ENCODE results near the gene SSH3. TPM values are rescaled to one million over a fixed set of nuclear protein-coding genes. Genes with fewer than 3 reads are reported as not detected.

The SSH3 gene
- total RNA-seq, 1 experiment from 2014 or later: 57.8 TPM

- CTCF ChIA-PET: no interaction called here
- no peaks in the 10 kb centered on the region for H4K20me1 ChIP-seq (ENCODE audit: insufficient read depth)
- TF ChIP-seq EGR1 (IDR thresholded peaks at IDR 0.05; ENCODE audit: low read depth) (no peak), EZH2phosphoT487 (IDR thresholded peaks at IDR 0.05; ENCODE audit: borderline replicate concordance) (no peak), ATF3 (IDR thresholded peaks at IDR 0.05) (no peak), ZFX (IDR thresholded peaks at IDR 0.05) (no peak), POLR2A (IDR thresholded peaks at IDR 0.05; ENCODE audit: borderline replicate concordance, extremely low read depth, insufficient read depth, insufficient read length) (no peak), MAX (IDR thresholded peaks at IDR 0.05) (no peak), EZH2 (IDR thresholded peaks at IDR 0.05) (no peak), SIN3A (IDR thresholded peaks at IDR 0.05; ENCODE audit: low read depth) (no peak), ELF1 (IDR thresholded peaks at IDR 0.05; ENCODE audit: borderline replicate concordance, low read depth) (no peak), CTCF (IDR thresholded peaks at IDR 0.05 in 2 of 3, conservative IDR thresholded peaks at IDR 0.05 in 1 of 3; ENCODE audit: borderline replicate concordance in 1 of 3, insufficient read depth in 1 of 3, low read depth in 2 of 3, low read length in 2 of 3) (no peak), FOSL1 (IDR thresholded peaks at IDR 0.05; ENCODE audit: low read depth) (no peak), CEBPB (IDR thresholded peaks at IDR 0.05; ENCODE audit: low read depth) (no peak)
- TF ChIP-seq, protein P1, sequence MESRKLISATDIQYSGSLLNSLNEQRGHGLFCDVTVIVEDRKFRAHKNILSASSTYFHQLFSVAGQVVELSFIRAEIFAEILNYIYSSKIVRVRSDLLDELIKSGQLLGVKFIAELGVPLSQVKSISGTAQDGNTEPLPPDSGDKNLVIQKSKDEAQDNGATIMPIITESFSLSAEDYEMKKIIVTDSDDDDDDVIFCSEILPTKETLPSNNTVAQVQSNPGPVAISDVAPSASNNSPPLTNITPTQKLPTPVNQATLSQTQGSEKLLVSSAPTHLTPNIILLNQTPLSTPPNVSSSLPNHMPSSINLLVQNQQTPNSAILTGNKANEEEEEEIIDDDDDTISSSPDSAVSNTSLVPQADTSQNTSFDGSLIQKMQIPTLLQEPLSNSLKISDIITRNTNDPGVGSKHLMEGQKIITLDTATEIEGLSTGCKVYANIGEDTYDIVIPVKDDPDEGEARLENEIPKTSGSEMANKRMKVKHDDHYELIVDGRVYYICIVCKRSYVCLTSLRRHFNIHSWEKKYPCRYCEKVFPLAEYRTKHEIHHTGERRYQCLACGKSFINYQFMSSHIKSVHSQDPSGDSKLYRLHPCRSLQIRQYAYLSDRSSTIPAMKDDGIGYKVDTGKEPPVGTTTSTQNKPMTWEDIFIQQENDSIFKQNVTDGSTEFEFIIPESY (IDR thresholded peaks at IDR 0.05; ENCODE audit: extremely low read depth, insufficient replicate concordance, low read length): no peak
- peaks cover 8 to 18% of the 10 kb centered on the region in 2 experiments; a peak in 3 of 4 replicates for H3K4me1 ChIP-seq (ENCODE audit: control insufficient read depth in 1 of 2, insufficient read depth in 2 of 2, low read length in 2 of 2)
- RAD21 ChIA-PET (ENCODE audit: low non-redundant PET in 1 of 2, low total read pairs in 2 of 2, uncharacterized antibody in 2 of 2, unreplicated experiment in 2 of 2): no interaction called here
- POLR2A ChIA-PET: no interaction called here
- BruUV-seq (replicated peaks): no TSS peak
- H3K27me3 ChIP-seq (ENCODE audit: insufficient read depth, low read length): no peaks in the 10 kb centered on the region
- no peak overlapping the region for H3K4me2 ChIP-seq (ENCODE audit: low read length)
- no peak overlapping the region for H2AFZ ChIP-seq (ENCODE audit: low read depth, low read length, poor library complexity, severe bottlenecking)
- H3K4me3 ChIP-seq (replicated peaks in 1 of 2; ENCODE audit: low read depth in 1 of 2, low read length in 2 of 2): no peak overlapping the region
- peaks cover 2 to 15% of the 10 kb centered on the region in 2 experiments; a peak in 1 of 4 replicates for H3K36me3 ChIP-seq (ENCODE audit: control insufficient read depth in 1 of 2, insufficient read depth in 2 of 2, low read length in 2 of 2)
- no peak overlapping the region for H3K27ac ChIP-seq (ENCODE audit: low read depth, low read length)
- H3K79me2 ChIP-seq (ENCODE audit: insufficient read depth, low read length): peaks cover 74% of the 10 kb centered on the region
- no peaks in the 10 kb centered on the region for H3K9me3 ChIP-seq (ENCODE audit: control insufficient read depth in 1 of 2, insufficient read depth in 1 of 2, low read depth in 1 of 2, low read length in 2 of 2)
- no peak for ATAC-seq
- H3K9me2 ChIP-seq (ENCODE audit: insufficient read depth): no peaks in the 10 kb centered on the region
- DNase-seq (ENCODE audit: low read depth, low spot score): no peak
- intact Hi-C loops (cut with micrococcal nuclease): no loop called here
- H3K9ac ChIP-seq (ENCODE audit: low read length): no peak overlapping the region
Measured at GRCh38 chr11:67268962-67269268, 34.4 kb upstream of the SSH3 start.

Measured in HCT116 (cell line).